GM12878 (cell line): Measurements from ENCODE around the gene WWTR1.

Experiments
- ATF3 ChIP-seq: IDR thresholded peaks from 2 replicates; pipeline ENCODE4 v1.6.1; 2011; ENCODE audit warnings: low read depth, mild to moderate bottlenecking, low read length, moderate library complexity, borderline replicate concordance; ENCODE audit errors: extremely low read depth
- CBX5 ChIP-seq: sonication (generic); IDR thresholded peaks from 2 replicates; pipeline ENCODE4 v1.6.1; 2016; ENCODE audit warnings: low read depth, moderate library complexity, mild to moderate bottlenecking, inconsistent platforms
- CTCF ChIP-seq, 3 experiments: IDR thresholded peaks in 2 of 3; conservative IDR thresholded peaks in 1 of 3; 2 replicates each; pipeline ENCODE4 v1.5.1; 2011; ENCODE audit warnings: low read depth in 3 of 3, low read length in 3 of 3, mild to moderate bottlenecking in 3 of 3, control low read depth in 2 of 3, moderate library complexity in 2 of 3, inconsistent platforms in 1 of 3, mixed read lengths in 1 of 3; ENCODE audit not compliant: control insufficient read depth in 2 of 3, insufficient read depth in 1 of 3; ENCODE audit errors: extremely low read depth in 1 of 3
- FOXM1 ChIP-seq: IDR thresholded peaks from 2 replicates; pipeline ENCODE4 v1.6.1; 2012; ENCODE audit warnings: low read depth, mild to moderate bottlenecking, inconsistent platforms, low read length, moderate library complexity
- POLR2A ChIP-seq: IDR thresholded peaks from 2 replicates; pipeline ENCODE4 v1.6.1; 2011; ENCODE audit warnings: low read depth, mild to moderate bottlenecking, low read length
- SIN3A ChIP-seq: IDR thresholded peaks from 2 replicates; pipeline ENCODE4 v1.6.1; 2012; ENCODE audit warnings: low read depth, low read length, improper control_type of control experiment
- SIX5 ChIP-seq: IDR thresholded peaks from 2 replicates; pipeline ENCODE4 v1.6.1; 2011; ENCODE audit warnings: mild to moderate bottlenecking, low read depth, low read length, moderate library complexity; ENCODE audit not compliant: severe bottlenecking
- SPI1 ChIP-seq: IDR thresholded peaks from 2 replicates; pipeline ENCODE4 v1.6.1; 2011; ENCODE audit warnings: low read depth, mild to moderate bottlenecking, low read length, moderate library complexity, borderline replicate concordance; ENCODE audit not compliant: insufficient read depth
- YY1 ChIP-seq: IDR thresholded peaks from 2 replicates; pipeline ENCODE4 v1.6.1; 2011; ENCODE audit warnings: low read depth, mild to moderate bottlenecking, low read length
- TF ChIP-seq, protein P1 (sequence below): fragments of 450-650 bp; formaldehyde crosslinking; IDR thresholded peaks from 2 replicates; pipeline ENCODE4 v1.5.0; 2022; ENCODE audit warnings: mild to moderate bottlenecking, missing genetic modification characterization

DNA sequence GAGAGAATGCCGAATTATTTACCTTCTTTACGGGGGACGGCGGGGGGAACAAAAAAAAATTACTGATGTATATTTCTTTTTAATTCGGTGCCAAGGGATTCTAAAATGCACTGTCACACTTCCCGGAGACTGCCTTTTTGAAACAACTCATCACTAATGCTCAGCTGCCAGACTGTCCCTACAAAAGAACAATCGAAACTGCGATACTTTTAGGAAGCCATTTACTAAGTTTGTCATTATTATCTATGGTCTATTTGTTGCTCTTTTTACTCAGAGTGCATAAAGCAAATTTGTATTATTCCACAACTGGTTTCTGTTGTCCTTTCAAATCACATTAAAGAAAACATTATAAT, 122.5 kb downstream of the WWTR1 start:
- no peak for TF ChIP-seq CTCF (IDR thresholded peaks at IDR 0.05 in 2 of 3, conservative IDR thresholded peaks at IDR 0.05 in 1 of 3; ENCODE audit: control insufficient read depth in 2 of 3, extremely low read depth in 1 of 3, insufficient read depth in 1 of 3, low read depth in 3 of 3, low read length in 3 of 3)
- TF ChIP-seq FOXM1 = no peak
- no peak for TF ChIP-seq SIX5
- no peak for TF ChIP-seq YY1
- no peak for TF ChIP-seq SIN3A
- TF ChIP-seq, protein P1, sequence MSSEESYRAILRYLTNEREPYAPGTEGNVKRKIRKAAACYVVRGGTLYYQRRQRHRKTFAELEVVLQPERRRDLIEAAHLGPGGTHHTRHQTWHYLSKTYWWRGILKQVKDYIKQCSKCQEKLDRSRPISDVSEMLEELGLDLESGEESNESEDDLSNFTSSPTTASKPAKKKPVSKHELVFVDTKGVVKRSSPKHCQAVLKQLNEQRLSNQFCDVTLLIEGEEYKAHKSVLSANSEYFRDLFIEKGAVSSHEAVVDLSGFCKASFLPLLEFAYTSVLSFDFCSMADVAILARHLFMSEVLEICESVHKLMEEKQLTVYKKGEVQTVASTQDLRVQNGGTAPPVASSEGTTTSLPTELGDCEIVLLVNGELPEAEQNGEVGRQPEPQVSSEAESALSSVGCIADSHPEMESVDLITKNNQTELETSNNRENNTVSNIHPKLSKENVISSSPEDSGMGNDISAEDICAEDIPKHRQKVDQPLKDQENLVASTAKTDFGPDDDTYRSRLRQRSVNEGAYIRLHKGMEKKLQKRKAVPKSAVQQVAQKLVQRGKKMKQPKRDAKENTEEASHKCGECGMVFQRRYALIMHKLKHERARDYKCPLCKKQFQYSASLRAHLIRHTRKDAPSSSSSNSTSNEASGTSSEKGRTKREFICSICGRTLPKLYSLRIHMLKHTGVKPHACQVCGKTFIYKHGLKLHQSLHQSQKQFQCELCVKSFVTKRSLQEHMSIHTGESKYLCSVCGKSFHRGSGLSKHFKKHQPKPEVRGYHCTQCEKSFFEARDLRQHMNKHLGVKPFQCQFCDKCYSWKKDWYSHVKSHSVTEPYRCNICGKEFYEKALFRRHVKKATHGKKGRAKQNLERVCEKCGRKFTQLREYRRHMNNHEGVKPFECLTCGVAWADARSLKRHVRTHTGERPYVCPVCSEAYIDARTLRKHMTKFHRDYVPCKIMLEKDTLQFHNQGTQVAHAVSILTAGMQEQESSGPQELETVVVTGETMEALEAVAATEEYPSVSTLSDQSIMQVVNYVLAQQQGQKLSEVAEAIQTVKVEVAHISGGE (CRISPR knock-in tag) = no peak
- TF ChIP-seq POLR2A = no peak
- TF ChIP-seq CBX5 = no peak
- TF ChIP-seq ATF3 = no peak
- no peak for TF ChIP-seq SPI1
